Progenitor cell of endocrine pancreas (in vitro differentiated cells): ENCODE results near the gene HPS1. TPM values are rescaled to one million over a fixed set of nuclear protein-coding genes. Genes with fewer than 3 reads are reported as not detected.

Source experiments
- DNase-seq: peaks from one replicate; pipeline ENCODE4 v3.0.0; 2021; ENCODE audit warnings: low spot score; ENCODE audit not compliant: unreplicated experiment
- H3K27ac Mint-ChIP-seq: 2 replicates; pipeline ENCODE4 v1.8.0; 2021; ENCODE audit warnings: mild to moderate bottlenecking, moderate library complexity, mixed read lengths
- H3K27me3 Mint-ChIP-seq: 2 replicates; pipeline ENCODE4 v1.8.0; 2021; ENCODE audit warnings: mixed read lengths
- H3K36me3 Mint-ChIP-seq: 2 replicates; pipeline ENCODE4 v1.8.0; 2022; ENCODE audit warnings: mixed read lengths; ENCODE audit not compliant: insufficient read depth
- H3K4me1 Mint-ChIP-seq: 2 replicates; pipeline ENCODE4 v1.8.0; 2021; ENCODE audit warnings: low read depth, mixed read lengths
- H3K4me3 Mint-ChIP-seq: 2 replicates; pipeline ENCODE4 v1.8.0; 2021; ENCODE audit warnings: low read depth, mild to moderate bottlenecking, moderate library complexity, mixed read lengths
- H3K9me3 Mint-ChIP-seq: 2 replicates; pipeline ENCODE4 v1.8.0; 2021; ENCODE audit warnings: low read depth, mixed read lengths
- total RNA-seq: library from RNA; stranded (reverse); gene quantifications from 2 replicates; pipeline ENCODE4 v1.2.1, GENCODE V29; 2021
- TF ChIP-seq, protein P1 (sequence below): fragments of 200-600 bp; sonication (generic); IDR thresholded peaks from one replicate; pipeline ENCODE4 v1.5.0; 2021; ENCODE audit warnings: antibody characterized with exemption, mild to moderate bottlenecking; ENCODE audit not compliant: unreplicated experiment

HPS1 gene
- total RNA-seq, 1 donor from 2014 or later = 52.1 TPM

DNA sequence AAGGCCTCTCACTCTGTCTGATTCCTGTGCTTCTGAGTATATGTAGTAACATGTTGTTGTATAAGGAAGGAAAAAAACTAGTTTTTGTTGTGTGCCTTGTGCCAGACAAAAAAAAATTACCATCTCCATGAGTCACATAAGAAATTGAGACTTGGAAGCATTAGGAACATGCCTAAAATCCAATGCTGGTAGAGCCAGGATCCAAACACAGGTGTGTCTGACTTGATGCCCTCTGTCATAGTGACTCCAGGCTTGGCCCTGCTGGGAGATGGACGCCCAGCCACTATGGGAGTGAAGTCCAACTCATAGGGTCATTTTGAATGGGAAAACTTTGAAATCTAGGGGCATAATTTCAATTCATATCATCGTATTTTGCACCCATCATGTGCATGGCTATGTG is 69.7 kb downstream of the HPS1 start:
- no peak for DNase-seq
- Mint-ChIP-seq H3K27ac (no peak overlapping the region), H3K27me3 (peaks cover 5% of the 10 kb centered on the region), H3K4me3 (no peak overlapping the region), H3K9me3 (no peaks in the 10 kb centered on the region), H3K36me3 (peaks cover 1% of the 10 kb centered on the region), H3K4me1 (peaks cover 1% of the 10 kb centered on the region)
- TF ChIP-seq, protein P1, sequence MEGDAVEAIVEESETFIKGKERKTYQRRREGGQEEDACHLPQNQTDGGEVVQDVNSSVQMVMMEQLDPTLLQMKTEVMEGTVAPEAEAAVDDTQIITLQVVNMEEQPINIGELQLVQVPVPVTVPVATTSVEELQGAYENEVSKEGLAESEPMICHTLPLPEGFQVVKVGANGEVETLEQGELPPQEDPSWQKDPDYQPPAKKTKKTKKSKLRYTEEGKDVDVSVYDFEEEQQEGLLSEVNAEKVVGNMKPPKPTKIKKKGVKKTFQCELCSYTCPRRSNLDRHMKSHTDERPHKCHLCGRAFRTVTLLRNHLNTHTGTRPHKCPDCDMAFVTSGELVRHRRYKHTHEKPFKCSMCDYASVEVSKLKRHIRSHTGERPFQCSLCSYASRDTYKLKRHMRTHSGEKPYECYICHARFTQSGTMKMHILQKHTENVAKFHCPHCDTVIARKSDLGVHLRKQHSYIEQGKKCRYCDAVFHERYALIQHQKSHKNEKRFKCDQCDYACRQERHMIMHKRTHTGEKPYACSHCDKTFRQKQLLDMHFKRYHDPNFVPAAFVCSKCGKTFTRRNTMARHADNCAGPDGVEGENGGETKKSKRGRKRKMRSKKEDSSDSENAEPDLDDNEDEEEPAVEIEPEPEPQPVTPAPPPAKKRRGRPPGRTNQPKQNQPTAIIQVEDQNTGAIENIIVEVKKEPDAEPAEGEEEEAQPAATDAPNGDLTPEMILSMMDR = no peak

DNA sequence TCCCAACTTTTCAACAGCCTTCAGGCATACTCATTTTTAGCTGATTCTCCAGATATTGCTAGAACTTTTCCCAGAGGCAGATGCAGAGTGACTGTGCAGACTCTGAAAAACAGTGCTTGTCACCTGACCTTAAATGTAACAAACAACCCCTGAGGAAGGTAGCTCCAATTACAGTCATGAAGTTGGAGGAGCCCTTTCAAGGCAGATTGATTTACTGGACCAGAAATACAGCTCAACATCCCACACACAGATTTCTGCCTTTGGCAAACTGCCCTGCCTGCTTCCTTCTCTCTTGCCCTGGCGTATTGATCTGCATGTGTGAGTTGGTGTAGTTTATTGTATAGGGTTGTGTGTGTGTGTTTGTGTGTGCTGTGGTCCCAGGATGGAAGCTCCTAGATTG is 70.2 kb downstream of the HPS1 start:
- TF ChIP-seq, protein P1 = no peak
- Mint-ChIP-seq H3K4me1 (peaks cover 1% of the 10 kb centered on the region), H3K4me3 (no peak overlapping the region), H3K36me3 (peaks cover 1% of the 10 kb centered on the region), H3K27ac (no peak overlapping the region), H3K9me3 (no peaks in the 10 kb centered on the region), H3K27me3 (peaks cover 5% of the 10 kb centered on the region)
- DNase-seq = no peak

DNA sequence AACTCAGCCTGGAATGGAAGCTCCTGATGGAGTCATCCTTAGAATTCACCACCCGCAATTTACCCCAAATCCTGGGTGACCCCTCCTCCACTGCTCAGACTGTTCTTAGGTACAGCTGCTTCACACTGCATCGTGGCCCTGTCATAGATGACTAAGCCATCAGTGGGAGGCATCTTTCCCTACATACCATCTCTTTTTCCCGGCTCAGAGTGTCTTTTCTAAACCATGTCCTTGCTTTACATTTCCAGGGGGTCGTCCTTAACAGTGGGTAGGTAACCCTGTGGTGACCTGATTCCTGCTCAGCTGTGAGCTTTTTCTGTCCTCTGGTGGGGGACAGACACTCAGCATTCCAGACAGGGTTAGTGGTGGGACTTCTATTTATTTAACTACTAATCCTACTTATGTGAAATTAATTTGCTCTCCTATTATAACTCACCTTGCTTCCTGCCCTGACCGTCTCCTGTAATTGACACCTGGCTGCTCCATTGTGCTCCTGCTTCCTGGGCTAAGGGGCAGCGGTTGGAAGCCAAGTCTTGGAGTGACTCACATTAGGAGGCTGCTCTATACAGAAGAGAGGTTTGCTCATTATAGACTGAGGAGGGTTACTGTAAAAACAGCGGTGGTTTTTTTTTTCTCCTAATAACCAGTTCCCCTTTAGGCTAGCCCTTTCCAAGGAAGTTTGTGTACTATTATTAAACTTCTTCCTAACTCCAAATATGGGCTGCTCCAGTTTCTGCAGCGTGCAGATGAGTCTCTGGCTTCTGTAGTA is 72.3 kb downstream of the HPS1 start:
- Mint-ChIP-seq H3K27ac (peak overlapping the region; percentile 30), H3K9me3 (no peaks in the 10 kb centered on the region), H3K36me3 (no peaks in the 10 kb centered on the region), H3K4me1 (peaks cover 1% of the 10 kb centered on the region), H3K27me3 (peaks cover 5% of the 10 kb centered on the region), H3K4me3 (no peak overlapping the region)
- no peak for DNase-seq
- TF ChIP-seq, protein P1 = no peak

- no peaks in the 10 kb centered on the region for H3K36me3 Mint-ChIP-seq
- H3K27me3 Mint-ChIP-seq = peaks cover 6% of the 10 kb centered on the region
- H3K27ac Mint-ChIP-seq = no peak overlapping the region
- no peak overlapping the region for H3K4me3 Mint-ChIP-seq
- no peak for DNase-seq
- TF ChIP-seq, protein P1 = no peak
- peaks cover 1% of the 10 kb centered on the region for H3K4me1 Mint-ChIP-seq
- H3K9me3 Mint-ChIP-seq = no peaks in the 10 kb centered on the region
Observed at GRCh38 chr10:98373260-98374040, 73.3 kb downstream of the HPS1 start.

- H3K4me3 Mint-ChIP-seq = no peak overlapping the region
Observed at GRCh38 chr10:98370831-98371820, 75.6 kb downstream of the HPS1 start.

More at GRCh38 chr10:98370831-98371820, 75.6 kb downstream of the HPS1 start:
- Mint-ChIP-seq H3K27me3 (peaks cover 23% of the 10 kb centered on the region), H3K4me1 (peaks cover 1% of the 10 kb centered on the region), H3K36me3 (no peaks in the 10 kb centered on the region), H3K27ac (no peak overlapping the region), H3K9me3 (no peaks in the 10 kb centered on the region)
- DNase-seq = no peak
- TF ChIP-seq, protein P1 = no peak
